ENCODE measurements around the gene SMIM17. TPM values are rescaled to one million over a fixed set of nuclear protein-coding genes. Genes with fewer than 3 reads are reported as not detected.

SMIM17 gene
- total RNA-seq, 1 experiment from 2014 or later = 0.28 TPM

DNA sequence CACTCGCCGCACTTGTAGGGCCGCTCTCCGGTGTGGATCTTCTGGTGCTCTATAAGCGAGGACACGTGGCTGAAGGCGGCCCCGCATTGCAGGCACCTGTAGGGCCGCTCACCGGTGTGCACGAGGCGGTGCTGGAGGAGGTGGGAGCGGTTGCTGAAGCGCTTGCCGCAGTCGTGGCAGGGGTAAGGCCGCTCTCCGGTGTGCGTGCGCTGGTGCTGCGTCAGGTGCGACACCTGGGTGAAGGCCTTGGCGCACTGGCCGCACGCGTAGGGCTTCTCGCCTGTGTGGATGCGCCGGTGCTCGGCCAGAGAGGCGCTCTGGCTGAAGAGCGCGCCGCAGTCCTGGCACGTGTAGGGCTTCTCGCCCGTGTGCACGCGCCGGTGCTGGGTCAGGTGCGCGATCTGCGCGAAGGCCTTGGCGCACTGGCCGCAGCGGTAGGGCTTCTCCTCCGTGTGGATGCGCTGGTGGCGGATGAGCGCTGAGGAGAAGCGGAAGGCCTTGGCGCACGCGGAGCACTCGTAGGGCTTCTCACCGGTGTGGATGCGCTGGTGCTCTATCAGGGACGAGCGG, 21.1 kb downstream of the SMIM17 start:
- no peak overlapping the region for H3K4me2 ChIP-seq (ENCODE audit: insufficient read depth, insufficient read length, low read length)
- H2AFZ ChIP-seq (ENCODE audit: low read length) = no peak overlapping the region
- H3K27me3 Mint-ChIP-seq (ENCODE audit: low read depth) = peaks cover 2% of the 10 kb centered on the region
- H2BK15ac ChIP-seq (ENCODE audit: low read depth, low read length) = no peak overlapping the region
- no peak overlapping the region for H2BK5ac ChIP-seq (ENCODE audit: insufficient read length, low read length)
- no peaks in the 10 kb centered on the region for H3K79me1 ChIP-seq (ENCODE audit: insufficient read depth, low read depth, low read length, poor library complexity, severe bottlenecking)
- H2BK120ac ChIP-seq (ENCODE audit: low read depth, low read length, poor library complexity, severe bottlenecking) = no peak overlapping the region
- no peaks in the 10 kb centered on the region for H3K79me2 ChIP-seq (ENCODE audit: insufficient read depth, low read length)
- H4K20me1 ChIP-seq (ENCODE audit: control insufficient read depth, insufficient read depth, insufficient read length) = no peaks in the 10 kb centered on the region
- no peak overlapping the region for H2BK12ac ChIP-seq (ENCODE audit: insufficient read length, low read depth, low read length)
- peaks cover 55% of the 10 kb centered on the region for H3K9me3 ChIP-seq (ENCODE audit: control insufficient read depth, low read depth, low read length)
- no peaks in the 10 kb centered on the region for H3K23me2 ChIP-seq (ENCODE audit: insufficient read length, low read depth, low read length, poor library complexity, severe bottlenecking)
- no peak overlapping the region for H3K23ac ChIP-seq (ENCODE audit: insufficient read length, low read depth, low read length)
- H3K14ac ChIP-seq (ENCODE audit: insufficient read depth, low read length) = no peak overlapping the region
- H3T11ph ChIP-seq (ENCODE audit: low read length) = no peak overlapping the region
- H3K18ac ChIP-seq (ENCODE audit: insufficient read length, low read depth, low read length) = no peak overlapping the region
- H4K91ac ChIP-seq (ENCODE audit: insufficient read length, low read depth, low read length) = no peak overlapping the region
- H3K4me1 ChIP-seq (ENCODE audit: insufficient read depth, low read length) = no peaks in the 10 kb centered on the region
- no peak overlapping the region for H3K27ac Mint-ChIP-seq
- H3K56ac ChIP-seq (ENCODE audit: insufficient read length, low read depth, low read length) = no peak overlapping the region
- no peak overlapping the region for H3K9ac ChIP-seq (ENCODE audit: extremely low read depth, insufficient read length, low read length)
- H2BK20ac ChIP-seq (ENCODE audit: low read depth, low read length, poor library complexity, severe bottlenecking) = no peak overlapping the region
- no peak overlapping the region for H4K5ac ChIP-seq (ENCODE audit: insufficient read length, low read depth, low read length)
- peaks cover 12 to 31% (median 23%) of the 10 kb centered on the region in 3 experiments; a peak in 6 of 7 replicates for H3K36me3 Mint-ChIP-seq (ENCODE audit: insufficient read depth in 1 of 3, low read depth in 3 of 3)
- DNase-seq = no peak
- no peak overlapping the region for H3K4me3 Mint-ChIP-seq
- H4K8ac ChIP-seq (replicated peaks; ENCODE audit: insufficient read length, low read depth, low read length) = no peak overlapping the region
- no peak overlapping the region for H2AK5ac ChIP-seq (ENCODE audit: insufficient read length, low read length)
- TF ChIP-seq, protein P1, sequence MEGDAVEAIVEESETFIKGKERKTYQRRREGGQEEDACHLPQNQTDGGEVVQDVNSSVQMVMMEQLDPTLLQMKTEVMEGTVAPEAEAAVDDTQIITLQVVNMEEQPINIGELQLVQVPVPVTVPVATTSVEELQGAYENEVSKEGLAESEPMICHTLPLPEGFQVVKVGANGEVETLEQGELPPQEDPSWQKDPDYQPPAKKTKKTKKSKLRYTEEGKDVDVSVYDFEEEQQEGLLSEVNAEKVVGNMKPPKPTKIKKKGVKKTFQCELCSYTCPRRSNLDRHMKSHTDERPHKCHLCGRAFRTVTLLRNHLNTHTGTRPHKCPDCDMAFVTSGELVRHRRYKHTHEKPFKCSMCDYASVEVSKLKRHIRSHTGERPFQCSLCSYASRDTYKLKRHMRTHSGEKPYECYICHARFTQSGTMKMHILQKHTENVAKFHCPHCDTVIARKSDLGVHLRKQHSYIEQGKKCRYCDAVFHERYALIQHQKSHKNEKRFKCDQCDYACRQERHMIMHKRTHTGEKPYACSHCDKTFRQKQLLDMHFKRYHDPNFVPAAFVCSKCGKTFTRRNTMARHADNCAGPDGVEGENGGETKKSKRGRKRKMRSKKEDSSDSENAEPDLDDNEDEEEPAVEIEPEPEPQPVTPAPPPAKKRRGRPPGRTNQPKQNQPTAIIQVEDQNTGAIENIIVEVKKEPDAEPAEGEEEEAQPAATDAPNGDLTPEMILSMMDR (conservative IDR thresholded peaks at IDR 0.05) = no peak
- no peaks in the 10 kb centered on the region for H3K4me1 Mint-ChIP-seq
- peaks cover 88 to 99% of the 10 kb centered on the region in 2 experiments for H3K9me3 Mint-ChIP-seq
- WGBS (ENCODE audit: extremely low coverage, insufficient read length, low lambda C conversion rate) = no CpG with 5 or more reads among the region's 60 CpGs
- H3K4ac ChIP-seq (ENCODE audit: low read depth, low read length) = no peak overlapping the region
- no peaks in the 10 kb centered on the region for H3K27me3 ChIP-seq (ENCODE audit: insufficient read depth, low read length)
- no peak overlapping the region for H3K27ac ChIP-seq (ENCODE audit: insufficient read length, low read depth, low read length)
